Measurements from ENCODE around the gene LNP1. TPM values are rescaled to one million over a fixed set of nuclear protein-coding genes. Genes with fewer than 3 reads are reported as not detected.
"Not testable (repeated sequence)": the region's sequence is repeated elsewhere in the genome, so short reads cannot be mapped to it uniquely, and the experiment has no call there.

LNP1 gene
- total RNA-seq, 1 donor from 2014 or later = 11.0 TPM

- FAIRE-seq = no peak
These were observed 67.3 kb downstream of the LNP1 start for GRCh38 chr3:100468676-100469075.

GRCh38 chr3:100470951-100471350 is 69.6 kb downstream of the LNP1 start:
- DNase-seq (ENCODE audit: low spot score in 2 of 2) (no peak), FAIRE-seq (no peak)

More at GRCh38 chr3:100468676-100469075, 67.3 kb downstream of the LNP1 start:
- no peak for DNase-seq (ENCODE audit: low spot score in 2 of 2)

- FAIRE-seq (no peak), DNase-seq (ENCODE audit: low spot score in 2 of 2) (no peak)
These were observed 70.1 kb downstream of the LNP1 start for GRCh38 chr3:100471444-100471843.

GRCh38 chr3:100477851-100478360 is 76.6 kb downstream of the LNP1 start:
- FAIRE-seq; DNase-seq (ENCODE audit: low spot score in 2 of 2): not testable (repeated sequence)

- FAIRE-seq; DNase-seq (ENCODE audit: low spot score in 2 of 2): not testable (repeated sequence)
These were observed 77.2 kb downstream of the LNP1 start for GRCh38 chr3:100478521-100478920.

- FAIRE-seq (no peak), DNase-seq (ENCODE audit: low spot score in 2 of 2) (no peak)
These were observed 78.7 kb downstream of the LNP1 start for GRCh38 chr3:100480081-100480480.

- FAIRE-seq = no peak
- no peak for DNase-seq (ENCODE audit: low spot score in 2 of 2)
These were observed 80.8 kb downstream of the LNP1 start for GRCh38 chr3:100482176-100482575.

GRCh38 chr3:100483529-100483928 is 82.2 kb downstream of the LNP1 start:
- no peak for DNase-seq (ENCODE audit: low spot score in 2 of 2)
- no peak for FAIRE-seq

GRCh38 chr3:100486808-100487207 is 85.5 kb downstream of the LNP1 start:
- FAIRE-seq (no peak), DNase-seq (ENCODE audit: low spot score in 2 of 2) (no peak)

- DNase-seq (ENCODE audit: low spot score in 2 of 2) = no peak
These were observed 87.8 kb downstream of the LNP1 start for GRCh38 chr3:100489118-100489517.

GRCh38 chr3:100492059-100493006 is 91.0 kb downstream of the LNP1 start, which contains the start of gene TMEM45A:
Gene TMEM45A (plus strand): TSS chr3:100492619. CDS start chr3:100555212, 62,593 bp downstream.
- no peak for FAIRE-seq
- peak; percentile 90 to 97 for DNase-seq (ENCODE audit: low spot score in 2 of 2)

More at GRCh38 chr3:100489118-100489517, 87.8 kb downstream of the LNP1 start:
- FAIRE-seq = no peak

- DNase-seq (ENCODE audit: low spot score in 2 of 2) (no peak), FAIRE-seq (no peak)
These were observed 95.4 kb downstream of the LNP1 start for GRCh38 chr3:100496711-100497261.

- FAIRE-seq = no peak
These were observed 98.3 kb downstream of the LNP1 start for GRCh38 chr3:100499651-100500050.

GRCh38 chr3:100500320-100500880 is 99.1 kb downstream of the LNP1 start:
- FAIRE-seq (no peak), DNase-seq (ENCODE audit: low spot score in 2 of 2) (no peak)

More at GRCh38 chr3:100499651-100500050, 98.3 kb downstream of the LNP1 start:
- no peak for DNase-seq (ENCODE audit: low spot score in 2 of 2)

- DNase-seq (ENCODE audit: low spot score in 2 of 2) (no peak), FAIRE-seq (no peak)
These were observed 102.1 kb downstream of the LNP1 start for GRCh38 chr3:100503448-100503847.

Other genes starting within 250 kb of the LNP1 start
- gene TBC1D23, start 140.5 kb upstream of the LNP1 start, total RNA-seq = 65.2 TPM
- gene NIT2, start 66.8 kb upstream of the LNP1 start, total RNA-seq = 8.6 TPM
- 135 TPM for gene TOMM70, start 450 bp upstream of the LNP1 start, total RNA-seq
- gene TMEM45A, start 91.1 kb downstream of the LNP1 start, total RNA-seq = 2.9 TPM
- not detected for gene ADGRG7, start 208.1 kb downstream of the LNP1 start, total RNA-seq